ENCODE data around the gene PRAMEF17. TPM values are rescaled to one million over a fixed set of nuclear protein-coding genes. Genes with fewer than 3 reads are reported as not detected.
"Not testable (repeated sequence)": the region's sequence is repeated elsewhere in the genome, so short reads cannot be mapped to it uniquely, and the experiment has no call there.

Gene PRAMEF17, protein sequence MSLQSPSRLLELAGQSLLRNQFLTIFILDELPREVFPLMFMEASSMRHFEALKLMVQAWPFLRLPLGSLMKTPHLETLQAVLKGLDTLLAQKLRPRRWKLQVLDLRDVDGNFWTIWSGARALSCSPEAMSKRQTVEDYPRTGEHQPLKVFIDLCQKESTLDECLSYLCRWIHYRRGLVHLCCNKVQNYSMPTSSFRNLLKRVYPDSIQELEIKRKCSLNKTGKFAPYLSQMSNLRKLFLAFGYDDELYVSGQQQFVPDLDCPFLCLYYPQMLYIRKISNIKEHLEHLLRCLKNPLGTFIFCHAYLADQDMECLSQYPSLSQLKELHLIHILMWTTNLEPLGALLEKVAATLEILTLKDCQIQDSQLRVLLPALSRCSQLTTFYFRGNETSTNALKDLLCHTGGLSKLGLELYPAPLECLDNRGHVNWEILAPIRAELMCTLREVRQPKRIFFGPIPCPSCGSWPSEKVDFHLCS
- total RNA-seq = not detected in 2 replicates
- polyA plus RNA-seq = not detected in 2 replicates
- not detected in 2 replicates for polyA plus RNA-seq (2012)
- polyA minus RNA-seq (ENCODE audit: low replicate concordance) = not detected in 2 replicates

DNA sequence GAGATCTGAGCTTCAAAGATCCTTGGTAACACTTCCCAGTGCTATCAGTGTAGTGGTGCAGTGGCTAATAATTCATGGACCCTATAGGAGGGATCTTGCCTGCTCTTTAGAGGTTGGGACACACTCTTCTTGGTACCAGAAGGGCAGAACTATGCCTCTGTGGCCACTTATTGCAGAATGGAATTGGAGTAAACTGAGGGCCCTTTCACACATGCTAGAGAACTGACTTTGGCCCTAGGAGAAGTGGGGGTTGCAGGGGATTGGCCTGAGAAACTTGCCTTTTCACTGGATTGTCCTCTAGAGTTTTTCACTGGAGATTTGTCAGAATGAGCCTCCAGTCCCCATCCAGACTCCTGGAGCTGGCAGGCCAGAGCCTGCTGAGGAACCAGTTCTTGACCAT, at the start of gene PRAMEF17:
TSS of gene PRAMEF17 (plus strand) at position 301 of the 400 bp plus-strand sequence. CDS start at position 327, 26 bp downstream.
- not testable (repeated sequence) for H3K9ac ChIP-seq (ENCODE audit: insufficient read depth, low read length); H3K4me2 ChIP-seq (ENCODE audit: extremely low read depth, insufficient read depth, low read length); H3K27me3 ChIP-seq (ENCODE audit: control insufficient read depth, insufficient read depth, low read length); H4K20me1 ChIP-seq (ENCODE audit: control insufficient read depth, extremely low read depth, insufficient read depth, low read length); H3K79me2 ChIP-seq (ENCODE audit: control insufficient read depth, insufficient read depth, low read length); H3K9me3 ChIP-seq (ENCODE audit: control insufficient read depth, insufficient read depth, low read depth, low read length); H2AFZ ChIP-seq (ENCODE audit: low read length); DNase-seq (ENCODE audit: low read depth in 2 of 2); H3K36me3 ChIP-seq (ENCODE audit: control insufficient read depth, insufficient read depth, low read length); H3K4me3 ChIP-seq (replicated peaks in 1 of 4; ENCODE audit: control extremely low read depth in 1 of 4, insufficient read depth in 1 of 4, low read depth in 3 of 4, low read length in 4 of 4); H3K27ac ChIP-seq (ENCODE audit: insufficient read depth, low read length); H3K4me1 ChIP-seq (ENCODE audit: control insufficient read depth, extremely low read depth, insufficient read depth, low read length)

DNA sequence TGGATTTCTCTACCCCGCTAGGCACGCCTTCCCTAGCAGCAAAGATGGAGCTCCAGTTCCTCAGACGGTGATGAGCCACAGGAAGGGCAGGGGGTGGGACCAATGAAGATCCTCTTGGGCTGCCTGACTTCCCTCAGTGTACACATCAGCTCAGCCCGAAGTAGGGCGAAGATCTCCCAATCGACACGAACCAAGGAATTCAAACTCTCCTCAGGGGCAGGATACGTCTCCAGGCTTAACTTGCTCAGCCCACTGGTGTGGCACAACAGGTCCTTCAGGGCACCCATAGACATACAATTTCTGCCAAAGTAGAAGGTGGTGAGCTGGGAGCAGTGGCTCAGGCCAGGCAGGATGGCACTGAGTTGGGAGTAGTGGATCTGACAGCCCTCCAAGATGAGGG, 46.9 kb upstream of the PRAMEF17 start:
- H3K4me1 ChIP-seq (ENCODE audit: control insufficient read depth, extremely low read depth, insufficient read depth, low read length); H3K4me2 ChIP-seq (ENCODE audit: extremely low read depth, insufficient read depth, low read length); H3K9ac ChIP-seq (ENCODE audit: insufficient read depth, low read length); H4K20me1 ChIP-seq (ENCODE audit: control insufficient read depth, extremely low read depth, insufficient read depth, low read length); H3K27ac ChIP-seq (ENCODE audit: insufficient read depth, low read length); H3K27me3 ChIP-seq (ENCODE audit: control insufficient read depth, insufficient read depth, low read length); H3K79me2 ChIP-seq (ENCODE audit: control insufficient read depth, insufficient read depth, low read length); H3K9me3 ChIP-seq (ENCODE audit: control insufficient read depth, insufficient read depth, low read depth, low read length); DNase-seq (ENCODE audit: low read depth in 2 of 2); H2AFZ ChIP-seq (ENCODE audit: low read length); H3K4me3 ChIP-seq (replicated peaks in 1 of 4; ENCODE audit: control extremely low read depth in 1 of 4, insufficient read depth in 1 of 4, low read depth in 3 of 4, low read length in 4 of 4); H3K36me3 ChIP-seq (ENCODE audit: control insufficient read depth, insufficient read depth, low read length): not testable (repeated sequence)

DNA sequence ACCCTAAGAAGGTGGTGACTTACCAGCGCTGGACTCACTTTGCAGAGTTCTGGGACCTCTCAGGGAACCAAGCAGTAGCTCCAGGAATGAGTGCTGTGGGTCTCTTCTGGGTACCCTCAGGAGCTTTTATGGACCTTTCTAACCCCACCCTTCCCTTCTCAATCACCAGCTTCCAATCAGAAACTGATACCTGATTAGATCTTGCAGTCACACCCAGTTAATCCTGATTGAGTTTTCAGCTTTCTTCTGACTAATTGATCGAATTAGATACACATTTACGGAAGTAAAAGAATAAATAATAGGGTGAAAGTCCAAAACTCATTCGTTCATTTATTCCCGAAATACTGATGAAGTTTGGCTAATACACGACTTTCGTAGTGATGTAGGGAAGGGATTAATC, 42.4 kb upstream of the PRAMEF17 start, which contains the start of gene PRAMEF14:
TSS of gene PRAMEF14 (minus strand) at position 101 of the 400 bp plus-strand sequence. CDS start 1,820 bp downstream, outside the sequence.
- H3K4me2 ChIP-seq (ENCODE audit: extremely low read depth, insufficient read depth, low read length); H4K20me1 ChIP-seq (ENCODE audit: control insufficient read depth, extremely low read depth, insufficient read depth, low read length); H2AFZ ChIP-seq (ENCODE audit: low read length); H3K27ac ChIP-seq (ENCODE audit: insufficient read depth, low read length); DNase-seq (ENCODE audit: low read depth in 2 of 2); H3K9ac ChIP-seq (ENCODE audit: insufficient read depth, low read length); H3K79me2 ChIP-seq (ENCODE audit: control insufficient read depth, insufficient read depth, low read length); H3K36me3 ChIP-seq (ENCODE audit: control insufficient read depth, insufficient read depth, low read length); H3K4me3 ChIP-seq (replicated peaks in 1 of 4; ENCODE audit: control extremely low read depth in 1 of 4, insufficient read depth in 1 of 4, low read depth in 3 of 4, low read length in 4 of 4); H3K9me3 ChIP-seq (ENCODE audit: control insufficient read depth, insufficient read depth, low read depth, low read length); H3K4me1 ChIP-seq (ENCODE audit: control insufficient read depth, extremely low read depth, insufficient read depth, low read length); H3K27me3 ChIP-seq (ENCODE audit: control insufficient read depth, insufficient read depth, low read length): not testable (repeated sequence)

DNA sequence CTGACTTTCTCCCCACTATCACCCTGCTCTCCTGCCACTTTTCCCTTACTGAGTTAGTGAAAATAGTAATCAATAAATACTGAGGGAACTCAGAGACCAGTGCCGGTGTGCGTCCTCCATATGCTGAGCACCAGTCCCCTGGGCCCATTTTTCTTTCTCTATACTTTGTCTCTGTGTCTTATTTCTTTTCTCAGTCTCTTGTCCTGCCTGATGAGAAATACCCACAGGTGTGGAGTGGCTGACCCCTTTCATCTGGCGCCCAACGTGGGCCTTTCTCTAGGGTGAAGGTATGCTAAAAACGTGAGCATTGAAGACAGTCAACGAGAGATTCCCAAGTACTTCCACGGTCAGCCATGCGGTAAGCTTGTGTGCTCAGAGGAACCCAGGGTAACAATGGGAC, 36.0 kb upstream of the PRAMEF17 start:
- H3K27ac ChIP-seq (ENCODE audit: insufficient read depth, low read length); H3K4me1 ChIP-seq (ENCODE audit: control insufficient read depth, extremely low read depth, insufficient read depth, low read length); H3K36me3 ChIP-seq (ENCODE audit: control insufficient read depth, insufficient read depth, low read length); H3K27me3 ChIP-seq (ENCODE audit: control insufficient read depth, insufficient read depth, low read length); H4K20me1 ChIP-seq (ENCODE audit: control insufficient read depth, extremely low read depth, insufficient read depth, low read length); H3K79me2 ChIP-seq (ENCODE audit: control insufficient read depth, insufficient read depth, low read length); H3K4me3 ChIP-seq (replicated peaks in 1 of 4; ENCODE audit: control extremely low read depth in 1 of 4, insufficient read depth in 1 of 4, low read depth in 3 of 4, low read length in 4 of 4); DNase-seq (ENCODE audit: low read depth in 2 of 2); H3K4me2 ChIP-seq (ENCODE audit: extremely low read depth, insufficient read depth, low read length); H2AFZ ChIP-seq (ENCODE audit: low read length); H3K9ac ChIP-seq (ENCODE audit: insufficient read depth, low read length); H3K9me3 ChIP-seq (ENCODE audit: control insufficient read depth, insufficient read depth, low read depth, low read length): not testable (repeated sequence)

DNA sequence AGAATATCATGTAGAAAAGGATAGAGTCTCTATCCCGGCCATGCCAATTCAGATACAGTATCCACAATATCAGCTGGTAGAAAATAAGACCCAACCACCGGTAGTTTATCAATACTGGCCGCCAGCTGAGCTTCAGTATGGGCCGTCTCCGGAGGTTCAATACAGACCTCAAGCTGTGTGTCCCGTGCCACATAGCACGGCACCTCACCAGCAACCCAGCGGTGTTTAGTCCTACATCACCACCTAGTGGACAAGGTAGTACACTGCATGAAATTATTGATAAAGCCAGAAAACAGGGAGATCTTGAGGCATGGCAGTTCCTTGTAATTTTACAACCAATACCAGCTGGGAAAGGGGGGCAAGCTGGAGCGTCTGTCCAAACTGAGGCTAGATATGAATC, 35.0 kb upstream of the PRAMEF17 start:
- not testable (repeated sequence) for H3K27ac ChIP-seq (ENCODE audit: insufficient read depth, low read length); H3K9me3 ChIP-seq (ENCODE audit: control insufficient read depth, insufficient read depth, low read depth, low read length); DNase-seq (ENCODE audit: low read depth in 2 of 2); H2AFZ ChIP-seq (ENCODE audit: low read length); H3K4me3 ChIP-seq (replicated peaks in 1 of 4; ENCODE audit: control extremely low read depth in 1 of 4, insufficient read depth in 1 of 4, low read depth in 3 of 4, low read length in 4 of 4); H3K4me1 ChIP-seq (ENCODE audit: control insufficient read depth, extremely low read depth, insufficient read depth, low read length); H3K4me2 ChIP-seq (ENCODE audit: extremely low read depth, insufficient read depth, low read length); H3K9ac ChIP-seq (ENCODE audit: insufficient read depth, low read length); H4K20me1 ChIP-seq (ENCODE audit: control insufficient read depth, extremely low read depth, insufficient read depth, low read length); H3K79me2 ChIP-seq (ENCODE audit: control insufficient read depth, insufficient read depth, low read length); H3K27me3 ChIP-seq (ENCODE audit: control insufficient read depth, insufficient read depth, low read length); H3K36me3 ChIP-seq (ENCODE audit: control insufficient read depth, insufficient read depth, low read length)
